SU-DHL-6 (cell line): ENCODE data around the gene ANO2.
"Not testable (repeated sequence)": the region's sequence is repeated elsewhere in the genome, so short reads cannot be mapped to it uniquely, and the experiment has no call there.

Experiments used
- H2AFZ ChIP-seq: fragments of 200-600 bp; sonication (generic); 2 replicates; pipeline ENCODE4 v1.6.1; 2014; ENCODE audit warnings: low read depth, mild to moderate bottlenecking, moderate library complexity, mixed read lengths, antibody characterized with exemption, low read length; ENCODE audit not compliant: severe bottlenecking
- H3F3A ChIP-seq: fragments of 200-600 bp; shearing (Covaris generic); 2 replicates; pipeline ENCODE4 v1.6.0; 2016; ENCODE audit warnings: antibody characterized with exemption, mild to moderate bottlenecking; ENCODE audit not compliant: insufficient read depth
- H3K27ac ChIP-seq: fragments of 200-600 bp; sonication (generic); 2 replicates; pipeline ENCODE4 v1.5.1; 2016; ENCODE audit warnings: low read depth, mild to moderate bottlenecking, low read length, moderate library complexity, mixed read lengths
- H3K27me3 ChIP-seq: fragments of 200-600 bp; sonication (generic), shearing (Covaris generic); 2 replicates; pipeline ENCODE4 v1.6.0; 2014; ENCODE audit warnings: mild to moderate bottlenecking, low read length
- H3K36me3 ChIP-seq: fragments of 200-600 bp; sonication (generic); 2 replicates; pipeline ENCODE4 v1.6.1; 2014; ENCODE audit warnings: mild to moderate bottlenecking, low read length, mixed read lengths
- H3K4me2 ChIP-seq: fragments of 300-600, 200-600 bp; shearing (Covaris generic), sonication (generic); 2 replicates; pipeline ENCODE4 v1.6.0; 2014; ENCODE audit warnings: low read length, low read depth, mild to moderate bottlenecking; ENCODE audit not compliant: poor library complexity, severe bottlenecking
- H3K4me3 ChIP-seq: fragments of 200-600 bp; sonication (generic); 2 replicates; pipeline ENCODE4 v1.5.1; 2014; ENCODE audit warnings: antibody characterized with exemption, low read length, mild to moderate bottlenecking, mixed read lengths; ENCODE audit not compliant: insufficient read depth, poor library complexity, severe bottlenecking
- H3K79me2 ChIP-seq: fragments of 200-600 bp; sonication (generic); 2 replicates; pipeline ENCODE4 v1.6.1; 2014; ENCODE audit warnings: mild to moderate bottlenecking, low read length, moderate library complexity; ENCODE audit not compliant: insufficient read depth
- H3K9ac ChIP-seq: fragments of 200-600 bp; sonication (generic); 2 replicates; pipeline ENCODE4 v1.7.0; 2014; ENCODE audit warnings: mild to moderate bottlenecking, low read length
- H3K9me2 ChIP-seq: fragments of 200-600 bp; sonication (generic); replicated peaks from 2 replicates; pipeline ENCODE4 v1.6.1; 2014; ENCODE audit warnings: low read length; ENCODE audit not compliant: insufficient read depth
- H3K9me3 ChIP-seq: fragments of 200-600 bp; sonication (generic); 2 replicates; pipeline ENCODE4 v1.6.1; 2014; ENCODE audit warnings: low read length, mixed read lengths; ENCODE audit not compliant: insufficient read depth
- H4K20me1 ChIP-seq: fragments of 200-600 bp; sonication (generic); 2 replicates; pipeline ENCODE4 v1.6.1; 2014; ENCODE audit warnings: low read depth, mild to moderate bottlenecking, antibody characterized with exemption, low read length, moderate library complexity, mixed read lengths
- EZH2phosphoT487 ChIP-seq: fragments of 200-600 bp; sonication (generic), shearing (Covaris generic); conservative IDR thresholded peaks from 2 replicates; pipeline ENCODE4 v1.6.1; 2018; ENCODE audit warnings: mild to moderate bottlenecking, antibody characterized with exemption, low read length, moderate library complexity, mixed read lengths
- TF ChIP-seq, protein P1 (sequence below): fragments of 200-600 bp; sonication (generic); IDR thresholded peaks from one replicate; pipeline ENCODE4 v1.5.1; 2017; ENCODE audit warnings: antibody characterized with exemption, mild to moderate bottlenecking, low read length, moderate library complexity; ENCODE audit not compliant: insufficient read depth, poor library complexity, severe bottlenecking

The ANO2 gene

DNA sequence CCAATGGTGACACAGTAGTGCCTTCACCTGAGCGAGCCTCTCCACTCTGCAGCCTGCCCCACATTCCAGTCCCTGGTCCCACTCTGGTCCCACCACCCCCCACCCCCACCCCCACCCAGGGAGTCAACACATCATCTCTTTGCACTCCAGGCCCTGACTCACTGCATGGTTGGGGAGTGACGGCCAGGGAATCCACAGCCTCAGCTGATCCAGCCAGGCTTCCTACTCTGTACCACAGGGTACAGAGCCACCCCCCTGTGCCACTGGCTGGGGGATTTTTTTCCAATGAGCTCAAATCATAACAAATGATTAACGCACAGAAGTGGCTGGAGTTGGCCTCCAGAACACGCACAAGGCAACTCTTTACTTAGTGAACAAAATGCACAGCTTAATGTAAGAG, 279.4 kb downstream of the ANO2 start:
- no peak overlapping the region for H3K9ac ChIP-seq
- H3K9me3 ChIP-seq: no peaks in the 10 kb centered on the region
- H3K4me2 ChIP-seq: no peak overlapping the region
- no peaks in the 10 kb centered on the region for H3K27me3 ChIP-seq
- no peak overlapping the region for H3K27ac ChIP-seq
- H4K20me1 ChIP-seq: no peaks in the 10 kb centered on the region
- no peak overlapping the region for H3K4me3 ChIP-seq
- H3F3A ChIP-seq: no peaks in the 10 kb centered on the region
- H3K9me2 ChIP-seq: no peaks in the 10 kb centered on the region
- no peak overlapping the region for H2AFZ ChIP-seq
- TF ChIP-seq, protein P1, sequence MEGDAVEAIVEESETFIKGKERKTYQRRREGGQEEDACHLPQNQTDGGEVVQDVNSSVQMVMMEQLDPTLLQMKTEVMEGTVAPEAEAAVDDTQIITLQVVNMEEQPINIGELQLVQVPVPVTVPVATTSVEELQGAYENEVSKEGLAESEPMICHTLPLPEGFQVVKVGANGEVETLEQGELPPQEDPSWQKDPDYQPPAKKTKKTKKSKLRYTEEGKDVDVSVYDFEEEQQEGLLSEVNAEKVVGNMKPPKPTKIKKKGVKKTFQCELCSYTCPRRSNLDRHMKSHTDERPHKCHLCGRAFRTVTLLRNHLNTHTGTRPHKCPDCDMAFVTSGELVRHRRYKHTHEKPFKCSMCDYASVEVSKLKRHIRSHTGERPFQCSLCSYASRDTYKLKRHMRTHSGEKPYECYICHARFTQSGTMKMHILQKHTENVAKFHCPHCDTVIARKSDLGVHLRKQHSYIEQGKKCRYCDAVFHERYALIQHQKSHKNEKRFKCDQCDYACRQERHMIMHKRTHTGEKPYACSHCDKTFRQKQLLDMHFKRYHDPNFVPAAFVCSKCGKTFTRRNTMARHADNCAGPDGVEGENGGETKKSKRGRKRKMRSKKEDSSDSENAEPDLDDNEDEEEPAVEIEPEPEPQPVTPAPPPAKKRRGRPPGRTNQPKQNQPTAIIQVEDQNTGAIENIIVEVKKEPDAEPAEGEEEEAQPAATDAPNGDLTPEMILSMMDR: no peak
- no peak for TF ChIP-seq EZH2phosphoT487
- H3K79me2 ChIP-seq: no peaks in the 10 kb centered on the region
- H3K36me3 ChIP-seq: no peaks in the 10 kb centered on the region

GRCh38 chr12:5661811-5662210, 283.2 kb downstream of the ANO2 start:
- no peaks in the 10 kb centered on the region for H3F3A ChIP-seq
- TF ChIP-seq, protein P1: no peak
- no peak for TF ChIP-seq EZH2phosphoT487
- no peak overlapping the region for H3K4me3 ChIP-seq
- no peaks in the 10 kb centered on the region for H3K9me2 ChIP-seq
- no peaks in the 10 kb centered on the region for H3K36me3 ChIP-seq
- H3K27ac ChIP-seq: no peak overlapping the region
- no peak overlapping the region for H3K4me2 ChIP-seq
- no peaks in the 10 kb centered on the region for H3K79me2 ChIP-seq
- no peak overlapping the region for H2AFZ ChIP-seq
- H3K9me3 ChIP-seq: no peaks in the 10 kb centered on the region
- no peaks in the 10 kb centered on the region for H4K20me1 ChIP-seq
- H3K27me3 ChIP-seq: no peaks in the 10 kb centered on the region
- no peak overlapping the region for H3K9ac ChIP-seq

GRCh38 chr12:5660238-5660637, 284.8 kb downstream of the ANO2 start:
- Histone ChIP-seq H3F3A (no peaks in the 10 kb centered on the region), H3K4me2 (no peak overlapping the region), H3K27ac (no peak overlapping the region), H4K20me1 (no peaks in the 10 kb centered on the region), H2AFZ (no peak overlapping the region), H3K9ac (no peak overlapping the region), H3K36me3 (no peaks in the 10 kb centered on the region), H3K4me3 (no peak overlapping the region), H3K79me2 (no peaks in the 10 kb centered on the region), H3K9me2 (no peaks in the 10 kb centered on the region), H3K9me3 (no peaks in the 10 kb centered on the region), H3K27me3 (no peaks in the 10 kb centered on the region)
- TF ChIP-seq EZH2phosphoT487: no peak
- TF ChIP-seq, protein P1: no peak

DNA sequence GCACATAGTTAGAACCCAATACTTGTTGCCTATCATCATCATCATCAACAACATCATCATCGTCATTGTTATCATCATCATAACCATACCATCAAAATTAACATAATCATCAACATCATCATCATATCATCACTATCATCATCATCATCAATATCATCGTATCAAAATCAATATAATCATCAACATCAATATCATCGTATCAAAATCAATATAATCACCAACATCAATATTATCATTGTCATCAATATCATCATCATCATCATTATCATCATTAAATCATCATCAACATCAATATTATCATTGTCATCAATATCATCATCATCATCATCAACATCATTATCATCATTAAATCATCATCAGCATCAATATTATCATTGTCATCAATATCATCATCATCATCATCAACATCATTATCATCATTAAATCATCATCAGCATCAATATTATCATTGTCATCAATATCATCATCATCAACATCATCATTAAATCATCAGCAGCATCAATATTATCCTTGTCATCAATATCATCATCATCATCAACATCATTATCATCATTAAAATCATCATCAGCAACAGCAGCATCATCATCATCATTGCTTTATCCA, 286.6 kb downstream of the ANO2 start:
- not testable (repeated sequence) for H3K36me3 ChIP-seq, H3F3A ChIP-seq, H3K9ac ChIP-seq, H3K9me3 ChIP-seq, H3K27ac ChIP-seq, H3K4me3 ChIP-seq, H3K4me2 ChIP-seq, H3K79me2 ChIP-seq, H3K9me2 ChIP-seq, H2AFZ ChIP-seq, H3K27me3 ChIP-seq, H4K20me1 ChIP-seq
